Esophagus squamous epithelium (tissue), 5 donors: ENCODE data around the gene ADGRL1. TPM values are rescaled to one million over a fixed set of nuclear protein-coding genes. Genes with fewer than 3 reads are reported as not detected.

Source experiments
- DNase-seq: peaks from one replicate; lab custom pipeline; 2025; lab: John Stamatoyannopoulos, UW
- H3K27ac ChIP-seq, 4 donors: fragments of 200-600 bp; sonication (generic); one replicate each; pipeline ENCODE4 v1.5.1; 2016 to 2019; ENCODE audit warnings: mild to moderate bottlenecking in 1 of 4
- H3K27me3 ChIP-seq, 4 donors: fragments of 200-600 bp; sonication (generic); 1 replicate in 3 of 4; 2 replicates in 1 of 4; pipeline versions ENCODE4 v1.5.1 to v1.6.0; 2017 to 2021; ENCODE audit warnings: antibody characterized with exemption in 1 of 4
- H3K36me3 ChIP-seq, 3 donors: fragments of 200-600 bp; sonication (generic); one replicate each; pipeline ENCODE4 v1.5.1; 2016 to 2019
- H3K4me1 ChIP-seq, 3 donors: fragments of 200-600 bp; sonication (generic); one replicate each; pipeline ENCODE4 v1.5.1; 2017 to 2019
- H3K4me3 ChIP-seq, 4 donors: fragments of 200-600 bp; sonication (generic); 1 replicate in 3 of 4; 2 replicates in 1 of 4; pipeline ENCODE4 v1.5.1; 2016 to 2019; ENCODE audit warnings: mild to moderate bottlenecking in 2 of 4, moderate library complexity in 1 of 4
- H3K9me3 ChIP-seq, 3 donors: fragments of 200-600 bp; sonication (generic); one replicate each; pipeline ENCODE4 v1.5.1; 2016 to 2019
- POLR2A ChIP-seq, 4 donors: fragments of 450-650 bp; IDR thresholded peaks; one replicate each; pipeline ENCODE4 v1.6.1; 2017; ENCODE audit warnings: antibody characterized with exemption in 4 of 4, mild to moderate bottlenecking in 4 of 4, moderate library complexity in 3 of 4
- WGBS, 2 donors: methylation state at CpG; one replicate each; pipeline ENCODE4 v1.1.5; 2018; 5-methylcytosine and 5-hydroxymethylcytosine counted together
- intact Hi-C: fragments of 100-400 bp; cut with DNase I; formaldehyde crosslinking; loops from one replicate; pipeline ENCODE4 v1.15.0; 2022
- small RNA-seq, 4 donors: library from RNA; depleted of rRNA; stranded (forward); fragments of <200 nt; gene quantifications; one replicate each; pipeline ENCODE3, GENCODE V24; 2016
- total RNA-seq, 4 donors: library from RNA; depleted of rRNA; stranded (reverse); fragments of >200 nt; gene quantifications; one replicate each; pipeline ENCODE4 v1.1.0, GENCODE V29; 2016
- TF ChIP-seq, protein P1 (sequence below), 6 experiments: fragments of 450-650 bp in 4 of 6; fragments of 200-600 bp in 2 of 6; sonication (generic) in 2 of 6; IDR thresholded peaks; one replicate each; pipeline ENCODE4 v1.5.1; 2016 to 2019; ENCODE audit warnings: antibody characterized with exemption in 6 of 6, mild to moderate bottlenecking in 4 of 6, moderate library complexity in 4 of 6
- donor health status: DM: yes; HTN: yes; CAD: no.

ADGRL1 gene
- total RNA-seq, 4 donors from 2014 or later: 6.2 to 21.5 (median 10.7) TPM

DNA sequence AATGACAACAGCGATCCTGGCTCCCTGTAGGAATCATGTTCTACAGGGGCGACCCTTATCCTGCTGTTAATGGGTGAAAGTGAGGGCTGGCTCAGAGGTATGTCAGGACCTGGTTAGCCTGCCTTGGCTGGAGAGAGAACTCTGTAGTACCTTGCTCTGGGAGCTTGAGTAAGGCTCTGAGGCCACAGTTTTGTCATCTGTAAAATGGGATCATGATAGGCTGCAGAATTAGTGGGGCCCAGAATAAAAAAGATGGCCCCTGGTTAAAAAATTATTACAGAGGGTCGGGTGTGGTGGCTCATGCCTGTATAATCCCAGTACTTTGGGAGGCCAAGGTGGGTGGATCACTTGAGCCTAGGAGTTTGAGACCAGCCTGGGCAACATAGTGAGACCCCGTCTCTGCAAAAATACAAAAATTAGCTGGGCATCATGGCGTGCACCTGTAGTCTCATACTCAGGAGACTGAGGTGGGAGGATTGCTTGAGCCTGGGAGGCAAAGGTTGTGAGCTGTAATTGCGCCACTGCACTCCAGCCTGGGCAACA lies 104.9 kb downstream of the ADGRL1 start:
- intact Hi-C loops: no loop called here
- WGBS, 2 donors: 79 to 91% methylated on average over 5 of the region's 6 CpGs
- Histone ChIP-seq H3K36me3 (peaks cover 12 to 96% (median 34%) of the 10 kb centered on the region in 3 donors), H3K9me3 (no peaks in the 10 kb centered on the region), H3K27me3 (no peaks in the 10 kb centered on the region), H3K4me1 (peaks cover 3 to 20% (median 5%) of the 10 kb centered on the region in 3 donors), H3K27ac (no peak overlapping the region), H3K4me3 (no peak overlapping the region)
- no peak for DNase-seq
- TF ChIP-seq, protein P1, sequence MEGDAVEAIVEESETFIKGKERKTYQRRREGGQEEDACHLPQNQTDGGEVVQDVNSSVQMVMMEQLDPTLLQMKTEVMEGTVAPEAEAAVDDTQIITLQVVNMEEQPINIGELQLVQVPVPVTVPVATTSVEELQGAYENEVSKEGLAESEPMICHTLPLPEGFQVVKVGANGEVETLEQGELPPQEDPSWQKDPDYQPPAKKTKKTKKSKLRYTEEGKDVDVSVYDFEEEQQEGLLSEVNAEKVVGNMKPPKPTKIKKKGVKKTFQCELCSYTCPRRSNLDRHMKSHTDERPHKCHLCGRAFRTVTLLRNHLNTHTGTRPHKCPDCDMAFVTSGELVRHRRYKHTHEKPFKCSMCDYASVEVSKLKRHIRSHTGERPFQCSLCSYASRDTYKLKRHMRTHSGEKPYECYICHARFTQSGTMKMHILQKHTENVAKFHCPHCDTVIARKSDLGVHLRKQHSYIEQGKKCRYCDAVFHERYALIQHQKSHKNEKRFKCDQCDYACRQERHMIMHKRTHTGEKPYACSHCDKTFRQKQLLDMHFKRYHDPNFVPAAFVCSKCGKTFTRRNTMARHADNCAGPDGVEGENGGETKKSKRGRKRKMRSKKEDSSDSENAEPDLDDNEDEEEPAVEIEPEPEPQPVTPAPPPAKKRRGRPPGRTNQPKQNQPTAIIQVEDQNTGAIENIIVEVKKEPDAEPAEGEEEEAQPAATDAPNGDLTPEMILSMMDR (IDR thresholded peaks at IDR 0.05): no peak
- no peak for TF ChIP-seq POLR2A (IDR thresholded peaks at IDR 0.05)

Small RNA genes within 50 kb of the gene (small RNA-seq; reads per million reads assigned to genes)
- gene RN7SL231P: 0 reads per million in 4 donors

Other genes with a start within 250 kb of the ADGRL1 start
- 1 to 10 TPM; 1.8 to 7.5 (median 3.9) TPM for gene RFX1, start 199.8 kb downstream of the ADGRL1 start, total RNA-seq
- gene RLN3, start 178.0 kb downstream of the ADGRL1 start, total RNA-seq: not detected
- gene IL27RA, start 174.4 kb downstream of the ADGRL1 start, total RNA-seq: 1 to 10 TPM in 3 of 4 donors, under 1 TPM in 1; 0.83 to 4.9 (median 2.1) TPM
- not detected for gene PALM3, start 144.1 kb downstream of the ADGRL1 start, total RNA-seq
- 1 to 10 TPM; 2.0 to 8.9 (median 4.0) TPM for gene MISP3, start 133.4 kb downstream of the ADGRL1 start, total RNA-seq
- not detected for gene C19orf67, start 120.4 kb downstream of the ADGRL1 start, total RNA-seq
- gene SAMD1, start 115.4 kb downstream of the ADGRL1 start, total RNA-seq: 10 to 100 TPM; 16.8 to 32.2 (median 27.1) TPM
- gene PRKACA, start 88.4 kb downstream of the ADGRL1 start, total RNA-seq: 10 to 100 TPM; 28.6 to 42.8 (median 37.0) TPM
- 10 to 100 TPM in 2 of 4 donors, 1 to 10 TPM in 2; 3.2 to 25.6 (median 14.2) TPM for gene ASF1B, start 69.6 kb downstream of the ADGRL1 start, total RNA-seq
- 10 to 100 TPM in 2 of 4 donors, 1 to 10 TPM in 2; 5.6 to 23.7 (median 11.1) TPM for gene ADGRE5, start 175.3 kb upstream of the ADGRL1 start, total RNA-seq
- gene DDX39A, start 213.2 kb upstream of the ADGRL1 start, total RNA-seq: 100 to 1,000 TPM in 1 of 4 donors, 10 to 100 TPM in 3; 59.2 to 144 (median 88.4) TPM
- 10 to 100 TPM in 2 of 4 donors, 1 to 10 TPM in 2; 6.1 to 38.3 (median 21.0) TPM for gene PKN1, start 227.1 kb upstream of the ADGRL1 start, total RNA-seq